Measurements from ENCODE around the gene ULK4.
"Not testable (repeated sequence)": the region's sequence is repeated elsewhere in the genome, so short reads cannot be mapped to it uniquely, and the experiment has no call there.

Gene ULK4

DNA sequence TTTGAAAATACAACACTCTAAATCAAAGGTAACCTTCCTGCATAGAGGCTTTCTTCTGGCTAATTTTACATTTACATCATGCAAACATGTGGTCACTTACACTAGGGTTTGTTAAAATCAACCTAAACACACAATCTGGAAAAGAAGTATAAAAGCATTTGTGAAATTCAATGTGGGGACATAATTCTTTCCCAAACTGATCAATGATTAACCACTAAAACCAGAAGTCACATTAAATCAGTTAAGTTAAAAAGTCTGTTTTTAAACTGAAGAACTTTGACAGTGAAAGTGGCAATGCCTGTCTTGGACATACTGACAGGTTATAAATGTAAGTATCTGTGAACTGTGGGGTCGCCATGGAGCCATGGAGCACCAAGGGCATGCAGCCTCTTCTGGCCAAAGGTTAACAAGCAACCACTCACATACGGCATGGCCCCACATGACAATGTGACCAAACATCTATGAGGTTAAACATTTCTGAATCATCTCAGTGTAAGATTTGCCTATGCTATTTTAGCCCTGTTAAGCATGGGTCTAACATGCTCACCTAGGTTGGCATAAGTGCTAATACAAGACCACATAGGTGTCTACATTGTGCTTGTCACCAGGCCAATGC lies 484.4 kb downstream of the ULK4 start:
- peaks cover 12% of the 10 kb centered on the region for H3K9me3 Mint-ChIP-seq
- H3K36me3 Mint-ChIP-seq = peaks cover 7% of the 10 kb centered on the region
- H3K27me3 Mint-ChIP-seq = no peaks in the 10 kb centered on the region
- H3K4me3 Mint-ChIP-seq = no peak overlapping the region
- H3K4me1 Mint-ChIP-seq = no peaks in the 10 kb centered on the region
- H3K27ac Mint-ChIP-seq = no peak overlapping the region

DNA sequence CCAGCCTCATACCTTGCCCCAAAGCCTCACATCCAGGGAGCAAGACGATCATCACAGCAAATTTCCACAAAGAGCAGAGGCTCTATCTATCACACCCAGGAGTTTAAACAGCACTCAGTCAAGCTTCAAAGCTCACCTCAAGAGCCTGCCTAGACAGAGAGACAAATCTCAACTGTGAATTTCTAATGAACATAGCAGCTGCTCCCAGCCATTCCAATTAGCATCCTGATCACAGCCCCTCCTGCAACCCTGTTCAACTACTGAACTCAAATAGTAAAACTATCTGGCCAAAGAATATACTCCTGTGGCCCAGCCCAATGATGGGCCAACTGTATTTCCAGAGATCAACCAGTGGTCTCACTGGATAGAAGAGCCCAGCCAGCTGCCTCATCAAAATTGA lies 492.8 kb downstream of the ULK4 start:
- Mint-ChIP-seq H3K36me3 (peaks cover 20% of the 10 kb centered on the region), H3K27me3 (no peaks in the 10 kb centered on the region), H3K27ac (no peak overlapping the region), H3K9me3 (peaks cover 34% of the 10 kb centered on the region), H3K4me1 (no peaks in the 10 kb centered on the region), H3K4me3 (no peak overlapping the region)

DNA sequence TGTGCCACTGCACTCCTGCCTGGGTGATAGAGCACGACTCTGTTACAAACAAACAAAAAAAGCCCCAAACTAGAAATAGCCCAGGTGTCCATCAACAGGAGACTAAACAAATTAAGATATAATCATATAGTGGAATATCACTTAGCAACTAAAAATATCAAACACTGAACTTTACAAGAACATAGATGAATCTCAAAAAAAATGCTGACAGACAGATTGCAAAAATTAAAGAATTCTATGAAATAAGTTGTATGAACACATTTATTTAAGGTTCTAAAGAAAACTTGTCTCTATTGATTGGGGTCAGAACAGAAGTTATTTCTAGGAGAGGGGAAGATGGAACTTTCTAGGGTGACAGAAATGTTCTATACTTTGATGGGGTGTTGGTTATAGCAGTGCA lies 494.4 kb downstream of the ULK4 start:
- no peak overlapping the region for H3K4me3 Mint-ChIP-seq
- no peaks in the 10 kb centered on the region for H3K4me1 Mint-ChIP-seq
- peaks cover 22% of the 10 kb centered on the region for H3K36me3 Mint-ChIP-seq
- H3K27me3 Mint-ChIP-seq = no peaks in the 10 kb centered on the region
- peaks cover 31% of the 10 kb centered on the region for H3K9me3 Mint-ChIP-seq
- no peak overlapping the region for H3K27ac Mint-ChIP-seq

DNA sequence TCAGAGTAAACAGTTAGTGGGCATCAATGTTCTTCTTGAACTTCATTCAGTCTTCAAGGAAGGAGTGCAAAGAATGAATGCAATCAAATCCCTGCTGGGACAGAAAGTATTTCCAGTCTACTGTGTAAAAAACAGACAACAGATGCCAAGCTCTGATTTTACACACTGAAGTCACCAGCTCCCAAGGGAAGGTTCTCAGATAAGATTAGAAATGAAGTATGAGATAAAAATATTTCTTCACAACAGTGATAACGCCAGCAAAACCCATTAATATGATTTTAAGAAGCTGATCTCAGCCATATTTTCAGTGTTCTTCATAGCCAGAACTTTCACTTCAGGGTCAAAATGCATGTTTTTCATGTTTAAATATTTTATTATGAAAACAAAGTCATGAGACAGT lies 497.0 kb downstream of the ULK4 start:
- Mint-ChIP-seq H3K36me3 (peaks cover 20% of the 10 kb centered on the region), H3K27ac (no peak overlapping the region), H3K4me1 (no peaks in the 10 kb centered on the region), H3K27me3 (no peaks in the 10 kb centered on the region), H3K4me3 (no peak overlapping the region), H3K9me3 (peaks cover 14% of the 10 kb centered on the region)

DNA sequence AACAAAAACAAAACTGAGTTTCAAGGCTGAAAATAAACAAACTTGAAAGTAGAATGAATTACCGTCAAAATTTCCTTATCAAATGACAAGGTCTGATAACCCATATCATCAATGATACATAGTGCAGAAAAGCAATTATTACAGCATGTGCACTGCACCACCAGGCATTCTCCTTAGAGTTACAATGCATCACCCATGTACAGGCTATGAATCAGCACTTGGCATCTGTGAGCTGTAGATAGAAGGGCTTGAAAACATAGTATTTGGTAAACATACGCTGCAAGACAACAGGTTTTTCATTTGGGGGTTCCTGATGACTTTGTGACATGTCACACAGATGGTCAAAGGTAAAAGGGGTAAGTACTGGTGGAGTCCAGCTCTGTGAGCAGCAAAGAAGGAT lies 497.5 kb downstream of the ULK4 start:
- Mint-ChIP-seq H3K4me1 (no peaks in the 10 kb centered on the region), H3K4me3 (no peak overlapping the region), H3K27me3 (no peaks in the 10 kb centered on the region), H3K36me3 (peaks cover 20% of the 10 kb centered on the region), H3K27ac (no peak overlapping the region), H3K9me3 (peaks cover 10% of the 10 kb centered on the region)

DNA sequence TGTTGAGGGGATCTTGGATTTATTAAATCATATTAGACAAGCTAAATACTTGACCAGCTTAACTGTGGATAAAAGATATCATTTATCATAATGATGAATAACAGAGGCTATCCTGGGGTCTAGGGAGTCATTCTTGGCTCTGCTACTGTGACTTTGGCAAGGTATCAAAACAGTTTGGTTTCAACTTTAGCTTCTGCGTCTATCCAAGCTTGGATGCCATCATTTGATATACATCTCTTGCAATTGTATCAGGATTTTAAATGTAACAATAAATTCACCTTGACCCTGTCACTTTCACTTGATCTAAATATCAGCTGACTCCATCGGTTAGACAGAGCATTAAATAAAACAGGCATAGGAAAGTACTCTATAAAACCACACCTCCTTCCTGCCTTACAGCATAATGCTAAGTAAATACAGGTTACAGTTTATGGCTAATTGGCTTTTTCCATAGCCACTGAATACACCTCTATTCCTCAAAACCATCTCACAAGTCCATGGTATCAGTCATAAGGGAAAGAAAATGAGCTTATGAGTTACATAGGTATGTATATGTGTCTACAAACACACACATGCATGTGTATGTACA lies 499.7 kb downstream of the ULK4 start:
- Mint-ChIP-seq H3K36me3 (peaks cover 19% of the 10 kb centered on the region), H3K27ac (no peak overlapping the region), H3K9me3 (no peaks in the 10 kb centered on the region), H3K27me3 (no peaks in the 10 kb centered on the region), H3K4me3 (no peak overlapping the region), H3K4me1 (no peaks in the 10 kb centered on the region)

DNA sequence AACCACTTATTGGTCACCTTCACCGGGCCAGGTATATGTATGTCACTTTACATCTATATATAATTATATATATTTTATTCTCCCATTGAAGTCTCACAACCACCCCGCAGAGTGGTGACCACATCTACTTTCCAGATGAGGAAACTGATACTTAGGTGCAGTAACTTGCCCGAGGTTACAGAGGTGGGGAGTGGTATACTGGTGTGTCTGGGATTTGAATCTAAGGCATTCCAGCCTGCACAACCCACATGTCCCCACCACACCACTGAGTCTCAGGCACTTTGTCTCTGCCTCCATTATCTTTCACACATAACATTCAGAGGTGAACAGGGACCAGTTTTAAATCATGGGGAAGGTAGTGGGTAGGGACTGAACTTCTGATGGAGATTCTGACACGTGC lies 501.2 kb downstream of the ULK4 start:
- peaks cover 19% of the 10 kb centered on the region for H3K36me3 Mint-ChIP-seq
- no peaks in the 10 kb centered on the region for H3K9me3 Mint-ChIP-seq
- no peaks in the 10 kb centered on the region for H3K4me1 Mint-ChIP-seq
- H3K27ac Mint-ChIP-seq = no peak overlapping the region
- H3K4me3 Mint-ChIP-seq = no peak overlapping the region
- H3K27me3 Mint-ChIP-seq = no peaks in the 10 kb centered on the region

DNA sequence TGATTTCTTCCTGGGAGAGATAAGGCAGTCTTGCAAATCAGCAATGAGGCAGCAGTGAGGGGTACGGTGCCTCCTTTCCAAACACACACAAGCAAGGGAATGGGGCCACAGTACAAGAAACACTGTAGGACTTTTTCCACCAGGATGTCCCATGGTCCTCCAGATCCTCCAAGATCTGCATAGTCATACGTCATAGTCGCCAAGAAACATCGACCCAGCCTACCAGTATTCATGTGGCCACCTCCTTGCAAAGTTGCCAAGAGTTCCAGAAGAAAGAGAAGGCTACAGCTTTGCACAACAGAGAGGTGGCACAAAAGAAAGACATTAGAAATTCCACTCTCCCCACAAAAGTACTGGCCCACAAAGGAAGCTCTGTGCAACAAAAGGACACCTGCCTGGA lies 504.7 kb downstream of the ULK4 start:
- Mint-ChIP-seq H3K4me3 (no peak overlapping the region), H3K27me3 (no peaks in the 10 kb centered on the region), H3K9me3 (no peaks in the 10 kb centered on the region), H3K27ac (no peak overlapping the region), H3K4me1 (no peaks in the 10 kb centered on the region), H3K36me3 (peaks cover 18% of the 10 kb centered on the region)

DNA sequence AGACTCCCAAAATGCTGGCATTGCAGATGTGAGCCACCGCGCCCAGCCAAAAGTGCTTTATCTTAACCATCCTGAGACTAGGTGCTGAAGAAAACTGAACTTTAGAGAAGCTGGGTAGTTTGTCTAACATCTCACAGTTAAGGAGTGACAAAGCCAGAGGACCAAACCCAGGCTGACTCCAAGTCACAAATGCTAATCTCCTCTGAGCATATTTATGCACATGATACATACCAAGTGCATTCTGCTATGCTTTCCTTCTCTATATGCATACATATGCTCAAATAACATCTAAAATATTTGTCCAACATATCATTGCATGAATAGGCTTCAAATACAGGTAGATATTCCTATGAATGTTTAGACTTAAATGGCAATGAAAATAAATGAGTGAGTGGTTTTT lies 505.7 kb downstream of the ULK4 start:
- Mint-ChIP-seq H3K27ac (no peak overlapping the region), H3K36me3 (peaks cover 17% of the 10 kb centered on the region), H3K9me3 (no peaks in the 10 kb centered on the region), H3K4me3 (no peak overlapping the region), H3K27me3 (no peaks in the 10 kb centered on the region), H3K4me1 (no peaks in the 10 kb centered on the region)

DNA sequence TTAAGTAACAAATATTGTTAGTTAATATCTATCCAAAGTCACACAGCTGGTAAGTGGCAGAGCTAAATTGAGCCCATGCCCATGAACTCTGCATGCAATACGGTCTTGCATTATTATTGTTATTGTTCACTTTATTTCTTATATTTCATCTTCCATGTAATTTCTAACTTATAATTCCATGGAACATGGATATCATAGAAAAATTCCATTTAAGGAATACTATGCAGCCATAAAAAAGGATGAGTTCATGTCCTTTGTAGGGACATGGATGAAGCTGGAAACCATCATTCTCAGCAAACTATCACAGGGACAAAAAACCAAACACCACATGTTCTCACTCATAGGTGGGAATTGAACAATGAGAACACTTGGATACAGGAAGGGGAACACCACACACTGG lies 508.3 kb downstream of the ULK4 start:
- H3K4me3 Mint-ChIP-seq, H3K27ac Mint-ChIP-seq, H3K9me3 Mint-ChIP-seq, H3K4me1 Mint-ChIP-seq, H3K27me3 Mint-ChIP-seq: not testable (repeated sequence)
- H3K36me3 Mint-ChIP-seq = peaks cover 16% of the 10 kb centered on the region

DNA sequence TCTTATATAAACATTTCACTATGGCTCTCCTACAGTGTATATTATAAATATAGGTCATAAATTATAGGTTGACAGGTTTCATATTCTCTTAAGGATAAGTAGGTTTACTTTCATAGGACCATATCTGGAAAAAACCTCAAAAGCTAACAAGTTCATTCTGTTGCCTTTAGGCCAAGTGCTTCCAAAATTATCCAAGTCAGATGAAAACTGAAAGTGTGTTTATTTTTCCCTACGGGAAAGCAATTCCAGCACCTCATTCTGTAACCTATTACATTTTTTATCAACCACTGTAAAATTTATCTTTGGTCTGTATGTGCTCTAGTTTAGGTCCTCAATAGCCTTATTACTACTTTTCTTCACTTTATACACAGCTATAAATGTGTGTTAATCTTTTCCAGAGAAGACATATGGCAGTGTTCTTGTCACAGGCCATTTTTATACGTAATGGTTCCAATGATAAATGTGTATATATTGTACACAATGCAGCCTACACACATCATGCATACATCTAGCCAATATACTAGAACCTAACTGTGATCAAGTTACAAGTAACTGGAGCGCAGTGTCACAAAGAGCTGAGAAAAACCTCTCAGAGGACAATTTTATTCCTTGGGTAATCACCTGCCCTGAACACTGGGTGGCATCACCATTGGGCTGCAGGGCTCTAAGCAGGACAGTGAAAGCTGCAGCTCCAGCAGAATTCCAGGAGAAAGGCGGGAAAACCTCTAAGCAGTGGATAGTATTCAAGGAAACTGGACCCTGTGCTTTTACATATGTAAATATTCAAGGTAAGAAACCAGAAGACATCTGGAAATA lies 511.3 kb downstream of the ULK4 start:
- peaks cover 26% of the 10 kb centered on the region for H3K36me3 Mint-ChIP-seq
- H3K27ac Mint-ChIP-seq = no peak overlapping the region
- no peaks in the 10 kb centered on the region for H3K4me1 Mint-ChIP-seq
- peaks cover 5% of the 10 kb centered on the region for H3K9me3 Mint-ChIP-seq
- H3K4me3 Mint-ChIP-seq = no peak overlapping the region
- H3K27me3 Mint-ChIP-seq = no peaks in the 10 kb centered on the region

DNA sequence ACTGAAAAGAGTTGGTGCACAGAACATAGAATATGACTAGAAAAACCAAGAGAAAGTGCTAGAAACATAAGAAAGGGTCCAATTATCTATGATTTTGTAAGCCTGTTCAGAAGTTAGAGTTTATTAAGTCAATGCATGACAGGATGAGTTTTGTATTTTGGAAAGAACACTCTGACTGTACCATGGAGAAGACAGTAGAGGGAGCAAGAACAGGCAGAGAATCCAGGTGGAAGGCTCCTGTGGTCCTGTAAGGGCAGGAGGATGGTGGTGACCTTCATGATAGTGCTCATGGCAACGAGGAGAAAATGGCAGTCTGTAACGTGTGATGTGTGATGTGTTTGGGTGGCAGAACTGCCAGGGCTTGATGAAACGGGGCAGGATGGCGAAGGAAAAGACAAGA lies 513.5 kb downstream of the ULK4 start:
- Mint-ChIP-seq H3K36me3 (peaks cover 19% of the 10 kb centered on the region), H3K4me1 (no peaks in the 10 kb centered on the region), H3K4me3 (no peak overlapping the region)

DNA sequence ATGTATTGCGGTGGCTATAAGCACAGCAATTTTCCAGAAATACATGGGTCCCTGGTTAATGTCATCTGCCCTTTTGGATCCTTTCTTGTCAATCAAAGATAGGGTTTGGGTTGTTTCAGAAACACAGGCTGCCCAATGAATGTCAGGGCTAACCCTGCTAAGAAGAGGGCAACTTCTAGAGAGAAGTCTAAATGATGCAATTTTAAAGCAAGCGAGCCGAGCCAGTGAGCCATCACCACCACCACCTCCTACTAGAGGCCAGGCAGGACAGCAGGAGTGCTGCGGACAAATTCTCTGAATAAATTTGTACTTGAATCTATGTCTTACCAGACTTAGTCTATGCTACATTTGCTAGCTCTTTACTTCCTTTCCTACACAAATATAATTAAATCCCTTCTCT lies 514.2 kb downstream of the ULK4 start:
- Mint-ChIP-seq H3K27me3 (no peaks in the 10 kb centered on the region), H3K4me3 (no peak overlapping the region), H3K27ac (no peak overlapping the region), H3K9me3 (peaks cover 5% of the 10 kb centered on the region), H3K36me3 (peaks cover 20% of the 10 kb centered on the region), H3K4me1 (no peaks in the 10 kb centered on the region)

More for the DNA sequence above, 513.5 kb downstream of the ULK4 start:
- H3K9me3 Mint-ChIP-seq = peaks cover 5% of the 10 kb centered on the region
- no peak overlapping the region for H3K27ac Mint-ChIP-seq
- H3K27me3 Mint-ChIP-seq = no peaks in the 10 kb centered on the region

DNA sequence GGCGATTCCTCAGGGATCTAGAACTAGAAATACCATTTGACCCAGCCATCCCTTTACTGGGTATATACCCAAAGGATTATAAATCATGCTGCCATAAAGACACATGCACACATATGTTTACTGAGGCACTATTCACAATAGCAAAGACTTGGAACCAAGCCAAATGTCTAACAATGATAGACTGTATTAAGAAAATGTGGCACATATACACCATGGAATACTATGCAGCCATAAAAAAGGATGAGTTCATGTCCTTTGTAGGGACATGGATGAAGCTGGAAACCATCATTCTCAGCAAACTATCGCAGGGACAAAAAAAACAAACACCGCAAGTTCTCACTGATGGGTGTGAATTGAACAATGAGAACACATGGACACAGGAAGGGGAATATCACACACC lies 515.6 kb downstream of the ULK4 start:
- H3K4me1 Mint-ChIP-seq = not testable (repeated sequence)

DNA sequence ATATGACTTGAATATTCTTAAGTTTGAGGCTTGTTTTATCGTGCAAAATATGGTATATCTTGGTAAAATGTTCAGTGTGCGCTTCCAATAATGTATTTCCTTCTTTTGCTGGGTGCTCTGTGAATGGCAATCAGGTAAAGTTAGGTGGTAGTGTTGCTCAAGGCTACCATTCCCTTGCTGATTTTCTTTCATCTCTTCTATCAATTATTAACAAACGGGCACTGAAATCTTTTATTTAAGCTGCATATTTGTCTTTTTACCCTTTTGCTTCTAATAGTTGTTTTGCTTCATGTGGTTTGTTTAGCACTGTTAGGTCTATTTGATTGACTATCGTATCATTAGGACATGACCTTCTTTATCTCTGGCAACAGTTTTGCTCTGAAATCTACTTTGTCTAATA lies 520.3 kb downstream of the ULK4 start:
- Mint-ChIP-seq H3K4me1 (no peaks in the 10 kb centered on the region), H3K27ac (no peak overlapping the region), H3K36me3 (peaks cover 16% of the 10 kb centered on the region), H3K9me3 (peaks cover 23% of the 10 kb centered on the region), H3K4me3 (no peak overlapping the region), H3K27me3 (no peaks in the 10 kb centered on the region)

More for the DNA sequence above, 515.6 kb downstream of the ULK4 start:
- H3K4me3 Mint-ChIP-seq, H3K27me3 Mint-ChIP-seq, H3K27ac Mint-ChIP-seq: not testable (repeated sequence)
- peaks cover 22% of the 10 kb centered on the region for H3K36me3 Mint-ChIP-seq
- H3K9me3 Mint-ChIP-seq = peaks cover 12% of the 10 kb centered on the region

DNA sequence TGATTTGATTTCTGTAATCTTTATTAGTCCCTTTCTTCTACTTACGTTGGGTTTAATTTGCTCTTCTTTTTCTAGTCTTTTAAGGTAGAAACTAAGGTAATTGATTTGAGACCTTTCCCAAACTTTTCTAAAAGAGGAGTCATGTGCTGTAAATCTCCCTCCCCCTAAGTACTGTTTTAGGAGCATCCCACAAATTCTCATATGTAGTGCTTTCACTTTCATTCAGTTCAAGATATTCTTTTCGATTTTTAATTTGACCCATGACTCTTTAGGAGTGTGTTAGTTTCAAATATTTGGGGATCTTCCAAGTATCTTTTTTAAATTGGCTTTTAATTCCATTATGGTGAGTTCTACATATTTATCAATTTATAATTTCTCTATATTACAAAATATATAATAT lies 520.8 kb downstream of the ULK4 start:
- no peaks in the 10 kb centered on the region for H3K27me3 Mint-ChIP-seq
- no peak overlapping the region for H3K4me3 Mint-ChIP-seq
- peaks cover 16% of the 10 kb centered on the region for H3K36me3 Mint-ChIP-seq
- peaks cover 23% of the 10 kb centered on the region for H3K9me3 Mint-ChIP-seq
- H3K27ac Mint-ChIP-seq = no peak overlapping the region
- H3K4me1 Mint-ChIP-seq = no peaks in the 10 kb centered on the region
